Measurements from ENCODE around the gene CFAP97D2. TPM values are rescaled to one million over a fixed set of nuclear protein-coding genes. Genes with fewer than 3 reads are reported as not detected.
"Not testable (repeated sequence)": the region's sequence is repeated elsewhere in the genome, so short reads cannot be mapped to it uniquely, and the experiment has no call there.

The CFAP97D2 gene
- total RNA-seq, 1 donor from 2014 or later = not detected

GRCh38 chr13:114248011-114248410 lies 69.0 kb downstream of the CFAP97D2 start:
- DNase-seq (ENCODE audit: low spot score in 2 of 2) = no peak
- intact Hi-C loops (cut with DNase I) = no loop called here
- no peaks in the 10 kb centered on the region for H3K27me3 ChIP-seq
- TF ChIP-seq CTCF (IDR thresholded peaks at IDR 0.05) = no peak
- H3K4me3 ChIP-seq = no peak overlapping the region
- H3K9me3 ChIP-seq = no peaks in the 10 kb centered on the region
- peaks cover 83 to 96% of the 10 kb centered on the region in 2 donors for H3K36me3 ChIP-seq
- no peaks in the 10 kb centered on the region for H3K4me1 ChIP-seq
- H3K27ac ChIP-seq = no peak overlapping the region

GRCh38 chr13:114249077-114249476 lies 70.0 kb downstream of the CFAP97D2 start:
- no peaks in the 10 kb centered on the region for H3K9me3 ChIP-seq
- H3K36me3 ChIP-seq = peaks cover 73 to 95% of the 10 kb centered on the region in 2 donors
- no peak for DNase-seq (ENCODE audit: low spot score in 2 of 2)
- H3K27ac ChIP-seq = no peak overlapping the region
- H3K4me3 ChIP-seq = no peak overlapping the region
- no peak for TF ChIP-seq CTCF (IDR thresholded peaks at IDR 0.05)
- intact Hi-C loops (cut with DNase I) = no loop called here
- H3K27me3 ChIP-seq = no peaks in the 10 kb centered on the region
- H3K4me1 ChIP-seq = no peaks in the 10 kb centered on the region

GRCh38 chr13:114251639-114252440 lies 72.8 kb downstream of the CFAP97D2 start:
- H3K4me1 ChIP-seq; DNase-seq (ENCODE audit: low spot score in 2 of 2); H3K27ac ChIP-seq; H3K27me3 ChIP-seq; H3K4me3 ChIP-seq; intact Hi-C loops (cut with DNase I); H3K9me3 ChIP-seq: not testable (repeated sequence)
- H3K36me3 ChIP-seq = peaks cover 57 to 96% of the 10 kb centered on the region in 2 donors

- H3K36me3 ChIP-seq = peaks cover 63 to 97% of the 10 kb centered on the region in 2 donors
- no peak overlapping the region for H3K27ac ChIP-seq
- H3K27me3 ChIP-seq = no peaks in the 10 kb centered on the region
- intact Hi-C loops (cut with DNase I) = no loop called here
- DNase-seq (ENCODE audit: low spot score in 2 of 2) = no peak
- no peaks in the 10 kb centered on the region for H3K9me3 ChIP-seq
- TF ChIP-seq CTCF (IDR thresholded peaks at IDR 0.05) = no peak
- no peaks in the 10 kb centered on the region for H3K4me1 ChIP-seq
- no peak overlapping the region for H3K4me3 ChIP-seq
These were observed 77.5 kb downstream of the CFAP97D2 start for GRCh38 chr13:114256547-114256946.

GRCh38 chr13:114257014-114257413 lies 78.0 kb downstream of the CFAP97D2 start:
- Histone ChIP-seq H3K36me3 (peaks cover 62 to 96% of the 10 kb centered on the region in 2 donors), H3K4me1 (no peaks in the 10 kb centered on the region), H3K4me3 (no peak overlapping the region), H3K27me3 (no peaks in the 10 kb centered on the region), H3K27ac (no peak overlapping the region), H3K9me3 (no peaks in the 10 kb centered on the region)
- no peak for DNase-seq (ENCODE audit: low spot score in 2 of 2)
- intact Hi-C loops (cut with DNase I) = no loop called here
- no peak for TF ChIP-seq CTCF (IDR thresholded peaks at IDR 0.05)

- intact Hi-C loops (cut with DNase I) = no loop called here
- TF ChIP-seq CTCF (IDR thresholded peaks at IDR 0.05) = no peak
- H3K4me3 ChIP-seq = no peak overlapping the region
- peaks cover 67 to 97% of the 10 kb centered on the region in 2 donors for H3K36me3 ChIP-seq
- H3K27ac ChIP-seq = no peak overlapping the region
- H3K27me3 ChIP-seq = no peaks in the 10 kb centered on the region
- DNase-seq (ENCODE audit: low spot score in 2 of 2) = no peak
- no peaks in the 10 kb centered on the region for H3K9me3 ChIP-seq
- H3K4me1 ChIP-seq = no peaks in the 10 kb centered on the region
These were observed 79.5 kb downstream of the CFAP97D2 start for GRCh38 chr13:114258589-114258988.

Measured in ascending aorta (tissue), 2 donors.